K562 (cell line): ENCODE measurements around the gene GART. TPM values are rescaled to one million over a fixed set of nuclear protein-coding genes. Genes with fewer than 3 reads are reported as not detected.

Source experiments
- E2F6 ChIP-seq, 2 experiments: IDR thresholded peaks; 2 replicates each; pipeline ENCODE4 v1.6.1; 2011; ENCODE audit warnings: borderline replicate concordance in 1 of 2, control low read depth in 1 of 2, low read depth in 1 of 2, low read length in 1 of 2, mild to moderate bottlenecking in 1 of 2, mixed read lengths in 1 of 2, moderate library complexity in 1 of 2; ENCODE audit not compliant: insufficient read depth in 1 of 2, insufficient read length in 1 of 2, poor library complexity in 1 of 2, severe bottlenecking in 1 of 2; ENCODE audit errors: extremely low read depth in 1 of 2
- GTF2F1 ChIP-seq: IDR thresholded peaks from 2 replicates; pipeline ENCODE4 v1.6.1; 2011; ENCODE audit warnings: low read depth, low read length, improper control_type of control experiment
- HES1 ChIP-seq: fragments of 450-650 bp; IDR thresholded peaks from 2 replicates; pipeline ENCODE4 v1.6.1; 2016; ENCODE audit warnings: low read depth, mild to moderate bottlenecking, moderate library complexity
- HNRNPK ChIP-seq: fragments of 200-400 bp; formaldehyde crosslinking; IDR thresholded peaks from one replicate; pipeline ENCODE4 v1.6.1; 2018; ENCODE audit warnings: mild to moderate bottlenecking, low read depth, low read length; ENCODE audit not compliant: poor library complexity, severe bottlenecking
- HNRNPLL ChIP-seq: fragments of 200-400 bp; formaldehyde crosslinking; IDR thresholded peaks from 2 replicates; pipeline ENCODE4 v1.6.1; 2017; ENCODE audit warnings: low read length, low read depth, mild to moderate bottlenecking; ENCODE audit not compliant: poor library complexity, severe bottlenecking
- MAX ChIP-seq: sonication (generic); formaldehyde crosslinking; IDR thresholded peaks from 2 replicates; pipeline ENCODE4 v1.9.0; 2022; ENCODE audit warnings: mild to moderate bottlenecking, missing genetic modification reagents
- MIER1 ChIP-seq: fragments of 450-650 bp; IDR thresholded peaks from 2 replicates; pipeline ENCODE4 v1.6.1; 2016; ENCODE audit warnings: antibody characterized with exemption, mild to moderate bottlenecking, low read depth
- NCOA1 ChIP-seq: fragments of 450-650 bp; IDR thresholded peaks from 2 replicates; pipeline ENCODE4 v1.6.1; 2016; ENCODE audit warnings: low read depth
- NCOA2 ChIP-seq, 2 experiments: fragments of 450-650 bp; IDR thresholded peaks; 2 replicates each; pipeline ENCODE4 v1.6.1; 2018; ENCODE audit warnings: mild to moderate bottlenecking in 2 of 2, moderate library complexity in 1 of 2; ENCODE audit not compliant: partially characterized antibody in 2 of 2
- NFYB ChIP-seq: IDR thresholded peaks from 2 replicates; pipeline ENCODE4 v1.6.1; 2011; ENCODE audit warnings: mild to moderate bottlenecking, moderate library complexity; ENCODE audit not compliant: insufficient read length; ENCODE audit errors: extremely low read depth
- POLR2AphosphoS5 ChIP-seq: IDR thresholded peaks from 2 replicates; pipeline ENCODE4 v1.6.1; 2011; ENCODE audit warnings: mild to moderate bottlenecking, low read depth, low read length, moderate library complexity; ENCODE audit not compliant: control insufficient read depth, insufficient read depth
- PPARD ChIP-seq: fragments of 250-450 bp; sonication (Bioruptor Pico); IDR thresholded peaks from 2 replicates; pipeline ENCODE4 v1.8.0; 2022; ENCODE audit warnings: inconsistent platforms, mild to moderate bottlenecking, moderate library complexity
- PTBP1 ChIP-seq: fragments of 200-400 bp; formaldehyde crosslinking; IDR thresholded peaks from 2 replicates; pipeline ENCODE4 v1.6.1; 2017; ENCODE audit warnings: low read depth, low read length
- PYGO2 ChIP-seq: fragments of 450-650 bp; IDR thresholded peaks from 2 replicates; pipeline ENCODE4 v1.6.1; 2016; ENCODE audit warnings: mild to moderate bottlenecking, missing genetic modification characterization, moderate library complexity, missing compliant biosample characterization
- RBM15 ChIP-seq: fragments of 200-400 bp; formaldehyde crosslinking; IDR thresholded peaks from 2 replicates; pipeline ENCODE4 v1.6.1; 2018; ENCODE audit warnings: mild to moderate bottlenecking, low read length, moderate library complexity; ENCODE audit not compliant: insufficient read depth
- RUNX1 ChIP-seq: sonication (generic); IDR thresholded peaks from 2 replicates; pipeline ENCODE4 v1.6.1; 2016; ENCODE audit warnings: antibody characterized with exemption, low read depth
- SMARCA4 ChIP-seq: fragments of 450-650 bp; IDR thresholded peaks from 2 replicates; pipeline ENCODE4 v1.6.1; 2016
- XRCC4 ChIP-seq: IDR thresholded peaks from one replicate; pipeline ENCODE4 v1.6.1; 2011; ENCODE audit not compliant: insufficient read depth, insufficient read length; ENCODE audit errors: extremely low read depth
- YBX1 ChIP-seq: fragments of 450-650 bp; IDR thresholded peaks from 2 replicates; pipeline ENCODE4 v1.7.1; 2016; ENCODE audit warnings: mild to moderate bottlenecking
- ZBTB8A ChIP-seq: fragments of 450-650 bp; IDR thresholded peaks from 2 replicates; pipeline ENCODE4 v1.6.1; 2018; ENCODE audit warnings: mild to moderate bottlenecking, moderate library complexity; ENCODE audit not compliant: partially characterized antibody
- ZNF12 ChIP-seq: sonication (generic); formaldehyde crosslinking; IDR thresholded peaks from 2 replicates; pipeline ENCODE4 v1.4.0; 2020; ENCODE audit warnings: mild to moderate bottlenecking, missing genetic modification reagents
- ZNF695 ChIP-seq: fragments of 450-650 bp; formaldehyde crosslinking; IDR thresholded peaks from 2 replicates; pipeline ENCODE4 v1.4.0; 2020; ENCODE audit warnings: mild to moderate bottlenecking, moderate library complexity
- polyA plus RNA-seq, 8 experiments: library from polyadenylated mRNA; depleted of rRNA in 4 of 8; stranded (reverse) in 5 of 8; unstranded in 3 of 8; fragments of >200 nt; fragmentation: Nextera tagmentation in 2 of 8; fragmentation: Illumina TruSeq in 1 of 8; extraction: Ambion mirVana in 2 of 8; extraction: Trizol in 1 of 8; gene quantifications; 2 replicates each; pipeline versions ENCODE4 v1.2.1 to v1.2.3, GENCODE V29; 2011 to 2014; ENCODE audit warnings: inconsistent platforms in 1 of 8, missing spikeins in 1 of 8
- total RNA-seq, 7 experiments: library from RNA; depleted of rRNA in 6 of 7; stranded (reverse); fragments of >200 nt in 6 of 7; fragmentation: Illumina TruSeq in 2 of 7; extraction: Trizol in 2 of 7; gene quantifications; 2 replicates each; pipeline versions ENCODE4 v1.2.1 to v1.2.3, GENCODE V29; 2011 to 2021; ENCODE audit warnings: low replicate concordance in 1 of 7
- TF ChIP-seq, protein P1 (sequence below), 3 experiments: IDR thresholded peaks in 2 of 3; conservative IDR thresholded peaks in 1 of 3; 2 replicates each; pipeline ENCODE4 v1.5.1; 2011 to 2012; ENCODE audit warnings: low read length in 3 of 3, mild to moderate bottlenecking in 3 of 3, control low read depth in 2 of 3, improper control_type of control experiment in 1 of 3, inconsistent platforms in 1 of 3, low read depth in 1 of 3, mixed read lengths in 1 of 3, moderate library complexity in 1 of 3; ENCODE audit not compliant: insufficient read depth in 2 of 3
- TF ChIP-seq, protein P2 (sequence below): fragments of 250-450 bp; sonication (Bioruptor Pico); IDR thresholded peaks from 2 replicates; pipeline ENCODE4 v1.6.1; 2021; ENCODE audit warnings: mild to moderate bottlenecking

GART gene
- total and polyA plus RNA-seq, 9 of the 15 experiments (the other 6 are each of a cell fraction or from before 2014, with no cell fraction given), result 141 to 429 (median 349) TPM

- TF ChIP-seq E2F6 (IDR thresholded peaks at IDR 0.05; ENCODE audit: borderline replicate concordance in 1 of 2, extremely low read depth in 1 of 2, insufficient read depth in 1 of 2, insufficient read length in 1 of 2, low read depth in 1 of 2, low read length in 1 of 2, poor library complexity in 1 of 2, severe bottlenecking in 1 of 2) (peak in 1 of 2 experiments; percentile 57), ZNF695 (CRISPR knock-in tag) (no peak), RBM15 (no peak), HNRNPK (no peak), ZNF12 (CRISPR knock-in tag) (no peak), NCOA1 (no peak), HNRNPLL (peak; percentile 45), HES1 (0 out of 2 replicates have a peak, but pooled peaks have one; percentile 44), MIER1 (no peak), PYGO2 (tag) (no peak), YBX1 (no peak), RUNX1 (no peak), NCOA2 (IDR thresholded peaks at IDR 0.05; ENCODE audit: partially characterized antibody in 2 of 2) (peak in 1 of 2 experiments; percentile 98), GTF2F1 (no peak), NFYB (no peak), PTBP1 (no peak), MAX (CRISPR knock-in tag) (peak; percentile 72), ZBTB8A (no peak), XRCC4 (no peak), SMARCA4 (peak; percentile 66; the same call in 1 of the 2 replicates), PPARD (CRISPR knock-in tag) (no peak), POLR2AphosphoS5 (0 out of 2 replicates have a peak, but pooled peaks have one; percentile 67)
- TF ChIP-seq, protein P1, sequence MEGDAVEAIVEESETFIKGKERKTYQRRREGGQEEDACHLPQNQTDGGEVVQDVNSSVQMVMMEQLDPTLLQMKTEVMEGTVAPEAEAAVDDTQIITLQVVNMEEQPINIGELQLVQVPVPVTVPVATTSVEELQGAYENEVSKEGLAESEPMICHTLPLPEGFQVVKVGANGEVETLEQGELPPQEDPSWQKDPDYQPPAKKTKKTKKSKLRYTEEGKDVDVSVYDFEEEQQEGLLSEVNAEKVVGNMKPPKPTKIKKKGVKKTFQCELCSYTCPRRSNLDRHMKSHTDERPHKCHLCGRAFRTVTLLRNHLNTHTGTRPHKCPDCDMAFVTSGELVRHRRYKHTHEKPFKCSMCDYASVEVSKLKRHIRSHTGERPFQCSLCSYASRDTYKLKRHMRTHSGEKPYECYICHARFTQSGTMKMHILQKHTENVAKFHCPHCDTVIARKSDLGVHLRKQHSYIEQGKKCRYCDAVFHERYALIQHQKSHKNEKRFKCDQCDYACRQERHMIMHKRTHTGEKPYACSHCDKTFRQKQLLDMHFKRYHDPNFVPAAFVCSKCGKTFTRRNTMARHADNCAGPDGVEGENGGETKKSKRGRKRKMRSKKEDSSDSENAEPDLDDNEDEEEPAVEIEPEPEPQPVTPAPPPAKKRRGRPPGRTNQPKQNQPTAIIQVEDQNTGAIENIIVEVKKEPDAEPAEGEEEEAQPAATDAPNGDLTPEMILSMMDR (IDR thresholded peaks at IDR 0.05 in 2 of 3, conservative IDR thresholded peaks at IDR 0.05 in 1 of 3; ENCODE audit: insufficient read depth in 2 of 3, low read depth in 1 of 3, low read length in 3 of 3), result no peak
- TF ChIP-seq, protein P2, sequence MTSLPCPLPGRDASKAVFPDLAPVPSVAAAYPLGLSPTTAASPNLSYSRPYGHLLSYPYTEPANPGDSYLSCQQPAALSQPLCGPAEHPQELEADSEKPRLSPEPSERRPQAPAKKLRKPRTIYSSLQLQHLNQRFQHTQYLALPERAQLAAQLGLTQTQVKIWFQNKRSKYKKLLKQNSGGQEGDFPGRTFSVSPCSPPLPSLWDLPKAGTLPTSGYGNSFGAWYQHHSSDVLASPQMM (CRISPR knock-in tag), result no peak
These were observed 50.4 kb downstream of the GART start, which contains the start of gene DNAJC28 (continued) for GRCh38 chr21:33491373-33492102.
